HG03097 (cell line): ENCODE data around the gene SLCO1A2.
"Not testable (repeated sequence)": the region's sequence is repeated elsewhere in the genome, so short reads cannot be mapped to it uniquely, and the experiment has no call there.

ENCODE experiments used
- ATAC-seq: cut with Tn5 transposase; IDR thresholded peaks from one replicate; pipeline ENCODE4 v1.9.1; 2021; ENCODE audit not compliant: unreplicated experiment, low FRiP score

Gene SLCO1A2

DNA sequence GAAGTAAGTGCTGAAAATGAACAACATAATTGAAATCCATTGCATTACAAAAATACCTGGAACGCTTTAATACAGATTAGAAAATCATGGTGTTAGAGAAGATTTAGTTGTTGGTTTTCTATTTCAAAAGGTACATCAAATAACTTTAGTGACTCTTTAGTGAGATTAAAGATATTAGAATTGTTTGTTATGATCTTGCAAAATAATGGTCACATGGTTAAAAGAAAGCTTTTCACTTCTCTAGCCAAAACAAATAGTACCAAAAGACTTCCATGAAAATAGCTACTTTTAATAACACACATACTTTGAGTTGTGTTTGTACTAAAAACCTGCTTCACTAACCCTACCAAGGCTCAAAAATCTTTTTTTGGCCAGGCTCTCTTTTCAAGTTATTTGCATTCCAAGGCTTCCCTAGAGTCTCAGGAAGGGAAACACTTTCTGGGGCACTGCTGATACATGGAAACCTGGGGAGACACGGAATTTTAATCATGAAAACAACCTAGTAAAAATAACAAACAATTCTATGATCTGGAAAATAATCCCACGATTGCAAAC is at the start of gene SLCO1A2:
TSS of gene SLCO1A2 (minus strand) at position 147 of the 555 bp plus-strand sequence. CDS start 270 bp downstream, outside the sequence.
- ATAC-seq, result no peak

DNA sequence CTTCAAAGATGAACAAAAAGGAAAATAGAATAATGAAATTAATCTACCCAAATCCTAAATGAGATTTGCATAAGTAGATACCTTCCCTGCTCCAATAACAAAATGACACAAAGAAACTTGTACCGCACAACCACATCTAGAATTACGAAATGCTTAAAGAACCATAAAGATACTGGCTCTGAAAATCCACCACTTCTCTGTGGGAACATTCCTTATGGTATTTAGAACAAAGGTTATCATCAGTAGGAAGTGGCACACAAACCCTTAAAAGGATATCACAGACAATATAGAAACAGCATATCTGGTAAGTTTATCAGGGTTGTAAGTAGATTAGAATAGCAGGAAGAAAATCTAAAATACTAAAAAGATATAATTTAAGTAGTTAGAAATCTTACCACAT is 49.5 kb upstream of the SLCO1A2 start:
- ATAC-seq, result no peak

GRCh38 chr12:21381320-21381719 is 46.6 kb upstream of the SLCO1A2 start:
- ATAC-seq, result not testable (repeated sequence)

DNA sequence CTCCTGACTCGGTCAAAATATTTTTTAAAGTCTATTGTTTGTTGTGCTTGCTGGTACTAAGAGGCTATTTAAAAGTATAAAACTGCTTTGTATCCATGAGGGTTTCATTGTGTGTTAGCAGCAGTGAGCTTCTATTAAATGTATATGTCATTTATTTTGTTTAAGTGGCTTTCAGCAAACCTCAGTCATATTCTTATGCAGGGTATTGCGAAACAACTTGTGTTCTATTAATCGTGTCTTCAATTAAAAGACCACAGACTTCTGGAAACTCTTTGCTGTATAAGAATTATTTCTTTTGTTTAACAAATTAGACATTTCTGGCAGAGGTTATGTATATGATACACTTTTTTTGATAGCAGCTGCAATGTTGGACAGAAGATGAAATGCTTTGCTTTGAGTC is 44.5 kb upstream of the SLCO1A2 start:
- ATAC-seq, result no peak

- ATAC-seq, result no peak
Observed at GRCh38 chr12:21372602-21373001, 37.9 kb upstream of the SLCO1A2 start, which contains the start of gene IAPP. Gene IAPP, plus strand, starts transcription at chr12:21372902. Its CDS starts 450 bp downstream, at chr12:21373352.

- no peak for ATAC-seq
Observed at GRCh38 chr12:21370845-21371449, 36.2 kb upstream of the SLCO1A2 start.

GRCh38 chr12:21369141-21369980 is 34.6 kb upstream of the SLCO1A2 start:
- ATAC-seq, result no peak

GRCh38 chr12:21360632-21361031 is 25.9 kb upstream of the SLCO1A2 start:
- not testable (repeated sequence) for ATAC-seq

- no peak for ATAC-seq
Observed at GRCh38 chr12:21354641-21355040, 19.9 kb upstream of the SLCO1A2 start.

DNA sequence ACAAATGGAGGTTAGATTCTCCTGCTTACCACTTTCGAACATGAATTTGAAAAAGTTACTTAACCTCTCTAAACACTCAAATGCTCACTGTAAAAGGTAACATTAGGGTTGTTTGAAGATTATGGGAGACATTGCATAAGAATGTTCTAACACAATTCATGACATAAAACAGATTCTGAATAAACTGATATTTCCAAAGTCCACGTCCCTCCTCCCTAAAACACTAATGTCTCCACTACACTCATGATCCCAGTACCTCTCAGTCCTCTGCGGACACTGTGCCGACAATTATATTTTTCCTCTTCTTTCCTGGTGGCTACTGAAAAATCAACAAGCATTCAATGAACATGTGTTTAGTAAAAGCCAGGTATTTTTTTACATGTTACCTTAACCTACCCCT is 19.2 kb upstream of the SLCO1A2 start:
- ATAC-seq, result no peak

GRCh38 chr12:21353487-21353886 is 18.8 kb upstream of the SLCO1A2 start:
- ATAC-seq, result no peak

DNA sequence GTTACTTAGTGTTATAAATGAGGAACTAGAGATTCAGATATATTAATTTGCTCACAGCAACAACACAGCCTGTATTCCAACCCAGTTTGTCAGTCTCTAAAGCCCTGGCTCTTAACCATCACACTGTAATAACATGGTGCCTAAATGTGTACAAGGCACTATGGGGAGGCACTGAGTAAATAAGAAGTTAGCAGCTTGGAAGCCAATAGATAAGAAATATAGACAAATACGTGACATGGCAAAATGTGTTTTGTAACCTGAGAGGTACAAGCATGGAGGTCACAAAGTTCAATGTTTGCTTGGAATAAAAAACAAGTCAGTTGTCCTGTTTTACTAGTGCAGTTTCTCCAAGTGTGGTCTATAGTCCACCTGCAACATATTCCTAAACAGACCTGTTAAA is 16.3 kb upstream of the SLCO1A2 start:
- no peak for ATAC-seq

DNA sequence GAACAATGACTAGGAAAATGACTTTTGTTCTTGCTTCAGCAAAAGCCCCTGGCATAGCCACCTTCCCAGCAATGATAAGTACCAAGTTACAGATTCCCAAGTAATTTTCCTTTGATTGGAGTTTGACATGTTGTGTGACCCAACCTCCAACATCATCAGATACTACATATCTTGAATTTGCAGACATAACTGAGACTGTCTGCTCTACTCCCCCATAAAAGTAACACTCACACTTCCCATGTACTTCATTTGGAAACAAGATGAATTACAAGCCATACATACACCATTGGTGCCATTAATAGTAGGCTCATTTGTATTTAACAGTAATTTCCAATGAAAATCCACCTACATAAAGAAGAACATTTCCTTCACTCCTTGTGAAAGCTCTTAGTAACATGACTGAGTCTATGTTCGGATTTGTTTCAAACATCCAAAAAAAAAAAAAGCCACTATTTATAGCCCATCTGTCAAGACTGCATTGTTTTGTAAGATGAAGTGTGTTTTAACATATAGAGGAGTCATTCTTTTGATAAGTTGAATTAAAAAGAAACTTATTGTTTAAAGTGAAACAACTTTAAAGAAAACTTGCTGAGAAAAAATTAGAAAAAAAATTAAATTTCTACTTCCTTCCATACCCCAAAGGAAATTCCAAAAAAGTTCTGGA is 12.0 kb upstream of the SLCO1A2 start:
- ATAC-seq, result no peak

DNA sequence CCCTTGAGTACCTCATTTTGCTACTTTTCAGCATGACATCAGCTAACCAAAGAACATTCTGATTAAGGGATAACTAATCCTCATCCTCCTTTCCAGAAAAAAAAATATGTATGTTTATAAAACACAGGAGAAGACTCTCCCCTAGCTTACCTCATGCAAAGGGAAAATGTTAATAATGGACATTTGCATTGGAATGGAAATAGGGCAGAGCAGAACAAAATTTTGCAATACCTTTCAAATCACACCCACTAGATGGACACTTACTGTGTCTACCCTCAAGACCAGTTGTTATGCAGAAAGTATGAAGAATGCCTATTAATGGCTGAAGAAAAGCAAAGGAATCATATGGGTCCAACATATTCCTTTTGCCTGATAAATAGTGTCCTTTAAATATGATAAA is 8.9 kb upstream of the SLCO1A2 start:
- ATAC-seq, result no peak

DNA sequence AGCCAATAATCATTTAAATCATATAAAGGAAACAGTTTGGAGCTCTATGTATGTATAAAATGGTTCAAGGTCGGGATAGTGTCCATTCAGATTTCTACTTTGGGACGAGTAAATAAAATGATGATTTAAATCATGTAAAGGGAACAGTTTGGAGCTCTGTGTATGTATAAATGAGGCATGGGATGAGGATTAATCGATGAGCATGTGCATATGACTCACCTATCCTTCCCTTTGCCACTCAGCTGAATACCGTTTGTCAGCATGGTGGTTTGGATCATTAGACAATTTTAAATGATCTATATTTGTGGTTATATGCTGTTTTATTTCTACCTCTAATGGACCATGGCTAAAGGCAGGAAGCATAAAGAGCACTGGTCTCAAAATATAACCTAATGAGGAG is 7.1 kb upstream of the SLCO1A2 start:
- no peak for ATAC-seq

DNA sequence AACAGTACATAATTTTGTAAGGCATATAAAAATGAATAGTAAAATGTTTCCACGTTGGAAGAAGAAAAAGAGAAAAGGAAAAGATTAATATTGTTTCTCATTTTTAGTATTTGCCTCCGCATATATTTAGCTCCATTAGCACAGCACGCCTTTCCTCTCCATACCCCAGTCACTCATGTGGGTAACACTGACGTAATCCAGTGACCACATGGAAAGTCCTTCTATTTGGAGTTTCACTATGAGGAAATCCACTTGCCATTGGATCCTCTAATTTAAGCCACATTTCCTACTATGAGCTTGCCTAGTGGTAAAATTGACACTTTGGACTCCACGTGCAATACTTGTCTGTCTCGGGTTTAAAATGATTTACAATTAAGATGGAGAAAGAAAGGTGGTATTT is 5.7 kb upstream of the SLCO1A2 start:
- ATAC-seq, result no peak

DNA sequence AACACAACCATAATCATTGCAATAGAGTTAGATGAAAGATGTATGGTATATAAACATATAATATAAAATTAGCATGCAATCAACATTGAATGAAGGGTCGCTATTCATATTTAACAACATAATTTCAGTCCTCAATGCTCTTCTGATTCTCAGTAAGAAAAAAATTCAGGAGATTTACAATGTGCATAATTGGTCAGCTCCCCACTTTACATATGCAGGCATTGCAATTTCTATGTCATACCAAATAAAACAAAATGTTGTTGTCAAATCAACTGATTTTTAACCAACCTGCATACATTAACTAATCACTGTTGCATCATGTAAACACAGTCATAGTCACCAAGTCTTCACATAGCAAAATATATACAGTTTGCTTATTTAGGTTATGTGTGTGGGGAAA is 5.2 kb upstream of the SLCO1A2 start:
- ATAC-seq, result no peak

GRCh38 chr12:21337959-21338744 is 3.4 kb upstream of the SLCO1A2 start:
- ATAC-seq, result no peak

- no peak for ATAC-seq
Observed at GRCh38 chr12:21337453-21337852, 2.7 kb upstream of the SLCO1A2 start.

DNA sequence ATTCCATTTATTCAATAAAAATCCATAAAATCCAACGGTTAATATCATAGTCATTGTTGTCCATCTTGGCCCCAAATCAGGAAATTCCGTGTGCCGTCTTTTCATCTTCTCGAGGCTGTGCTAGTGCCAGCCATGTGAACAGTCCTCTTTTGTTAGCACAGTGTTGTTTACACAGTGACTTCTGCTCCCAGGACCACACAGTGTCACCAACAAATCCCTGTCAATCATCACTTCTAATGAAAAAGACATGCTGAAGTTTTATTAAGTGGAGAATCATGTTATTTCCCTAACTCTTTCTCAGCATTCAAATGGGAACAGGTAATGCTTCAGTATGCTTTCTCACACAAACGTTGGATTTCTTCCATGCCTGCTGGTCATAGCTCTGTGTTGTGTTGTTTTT is 1.9 kb upstream of the SLCO1A2 start:
- ATAC-seq, result no peak
